HEK293 (cell line): ENCODE measurements around the gene PMEL.

Experiments used
- CTCF ChIP-seq: fragments of 450-650 bp; formaldehyde crosslinking; IDR thresholded peaks from 2 replicates; pipeline ENCODE4 v1.5.1; 2016; ENCODE audit warnings: missing biosample characterization, missing genetic modification characterization
- ELK4 ChIP-seq: IDR thresholded peaks from 2 replicates; pipeline ENCODE4 v1.6.1; 2011; ENCODE audit warnings: mild to moderate bottlenecking, low read depth, low read length, borderline replicate concordance
- KLF9 ChIP-seq: fragments of 450-650 bp; formaldehyde crosslinking; IDR thresholded peaks from 2 replicates; pipeline ENCODE4 v1.5.1; 2016; ENCODE audit warnings: missing biosample characterization, missing genetic modification characterization, low read depth
- TCF7L2 ChIP-seq: IDR thresholded peaks from 2 replicates; pipeline ENCODE4 v1.6.1; 2011; ENCODE audit warnings: low read depth, mild to moderate bottlenecking, inconsistent platforms, low read length, moderate library complexity, borderline replicate concordance
- ZBTB7A ChIP-seq: fragments of 450-650 bp; formaldehyde crosslinking; IDR thresholded peaks from 2 replicates; pipeline ENCODE4 v1.5.1; 2016; ENCODE audit warnings: low read depth, missing biosample characterization, missing genetic modification characterization
- ZNF214 ChIP-seq: fragments of 450-650 bp; formaldehyde crosslinking; IDR thresholded peaks from 2 replicates; pipeline ENCODE4 v1.5.1; 2017; ENCODE audit warnings: missing biosample characterization, mild to moderate bottlenecking, missing genetic modification characterization, borderline replicate concordance
- ZNF239 ChIP-seq: fragments of 450-650 bp; formaldehyde crosslinking; IDR thresholded peaks from 2 replicates; pipeline ENCODE4 v1.5.1; 2016; ENCODE audit warnings: missing biosample characterization, missing genetic modification characterization
- ZNF561 ChIP-seq: fragments of 450-650 bp; IDR thresholded peaks from 2 replicates; pipeline ENCODE4 v1.5.1; 2018; ENCODE audit warnings: missing biosample characterization, missing genetic modification characterization, borderline replicate concordance
- ZNF629 ChIP-seq: fragments of 450-650 bp; formaldehyde crosslinking; IDR thresholded peaks from 2 replicates; pipeline ENCODE4 v1.5.1; 2017; ENCODE audit warnings: missing biosample characterization, missing genetic modification characterization
- ZNF768 ChIP-seq: fragments of 450-650 bp; formaldehyde crosslinking; IDR thresholded peaks from 2 replicates; pipeline ENCODE4 v1.5.1; 2018; ENCODE audit warnings: missing biosample characterization, mild to moderate bottlenecking, missing genetic modification characterization
- ZSCAN16 ChIP-seq: fragments of 450-650 bp; formaldehyde crosslinking; IDR thresholded peaks from 2 replicates; pipeline ENCODE4 v1.5.1; 2016; ENCODE audit warnings: missing biosample characterization, missing genetic modification characterization

- no peak for TF ChIP-seq ZSCAN16 (tag by site-specific recombination)
- no peak for TF ChIP-seq CTCF (tag by site-specific recombination)
- no peak for TF ChIP-seq TCF7L2
- no peak for TF ChIP-seq ZNF239 (tag by site-specific recombination)
- TF ChIP-seq ZBTB7A (tag by site-specific recombination), result no peak
- no peak for TF ChIP-seq ZNF561 (tag by site-specific recombination)
- TF ChIP-seq ZNF768 (tag by site-specific recombination), result no peak
- TF ChIP-seq KLF9 (tag by site-specific recombination), result no peak
- no peak for TF ChIP-seq ZNF214 (tag by site-specific recombination)
- TF ChIP-seq ZNF629, result no peak
- TF ChIP-seq ELK4, result no peak
These were observed 29.5 kb upstream of the PMEL start for GRCh38 chr12:55995366-55995765.
